A549 (cell line): ENCODE data around the gene CDC20.

Experiments used
- CHD2 ChIP-seq: fragments of 150-350 bp; IDR thresholded peaks from 2 replicates; pipeline ENCODE4 v1.6.1; 2014; ENCODE audit warnings: low read length; ENCODE audit not compliant: partially characterized antibody
- HDAC2 ChIP-seq: fragments of 200-600 bp; sonication (generic); IDR thresholded peaks from 2 replicates; pipeline ENCODE4 v1.6.1; 2016
- HOXA7 ChIP-seq: fragments of 250-450 bp; sonication (Bioruptor Pico); IDR thresholded peaks from 2 replicates; pipeline ENCODE4 v1.5.0; 2020; ENCODE audit warnings: mild to moderate bottlenecking, moderate library complexity
- JUNB ChIP-seq: fragments of >200 bp; sonication (Bioruptor Twin); formaldehyde crosslinking; IDR thresholded peaks from 2 replicates; pipeline ENCODE4 v1.6.1; 2016
- KDM5A ChIP-seq: fragments of 200-600 bp; sonication (generic); IDR thresholded peaks from 2 replicates; pipeline ENCODE4 v1.6.1; 2016; ENCODE audit warnings: antibody characterized with exemption, mild to moderate bottlenecking
- POLR2A ChIP-seq: IDR thresholded peaks from 2 replicates; pipeline ENCODE4 v1.6.1; 2012; ENCODE audit warnings: mild to moderate bottlenecking, low read length
- RCOR1 ChIP-seq: fragments of 150-350 bp; IDR thresholded peaks from 2 replicates; pipeline ENCODE4 v1.6.1; 2014; ENCODE audit warnings: antibody characterized with exemption, low read length, low read depth
- REST ChIP-seq: fragments of 200-600 bp; sonication (generic); IDR thresholded peaks from 2 replicates; pipeline ENCODE4 v1.6.1; 2016; ENCODE audit warnings: antibody characterized with exemption, mild to moderate bottlenecking, moderate library complexity
- RFX5 ChIP-seq: fragments of 450-650 bp; IDR thresholded peaks from 2 replicates; pipeline ENCODE4 v1.7.1; 2014; ENCODE audit warnings: antibody characterized with exemption, mild to moderate bottlenecking, moderate library complexity
- ZFP36 ChIP-seq: fragments of 450-650 bp; IDR thresholded peaks from 2 replicates; pipeline ENCODE4 v1.6.1; 2014; ENCODE audit warnings: borderline replicate concordance; ENCODE audit not compliant: partially characterized antibody
- TF ChIP-seq, protein P1 (sequence below): fragments of >200 bp; sonication (Bioruptor Twin); formaldehyde crosslinking; IDR thresholded peaks from 3 replicates; pipeline ENCODE4 v1.5.1; 2016

DNA sequence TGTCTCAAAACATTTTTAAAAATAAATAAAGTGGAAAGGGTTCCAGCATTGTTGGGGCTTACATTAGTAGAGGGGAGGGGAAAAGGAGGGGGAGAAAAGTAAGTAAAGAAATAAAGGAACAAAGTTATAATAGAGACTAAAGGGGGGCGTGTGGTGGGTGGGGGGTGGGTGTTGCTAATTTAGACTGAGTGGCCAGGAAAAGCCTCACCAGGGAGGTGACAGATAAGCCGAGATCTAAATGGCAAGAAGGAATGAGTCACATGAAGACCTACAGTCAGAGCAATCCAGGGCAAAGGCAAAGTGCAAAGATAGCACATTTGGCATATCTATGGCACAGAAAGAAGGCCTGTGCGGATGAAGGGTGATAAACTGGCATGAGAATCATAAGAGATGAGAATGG lies 13.7 kb upstream of the CDC20 start:
- TF ChIP-seq ZFP36 (no peak), HOXA7 (CRISPR knock-in tag) (no peak), KDM5A (no peak), CHD2 (no peak), REST (no peak), RFX5 (no peak), RCOR1 (no peak), HDAC2 (no peak), POLR2A (no peak), JUNB (no peak)
- TF ChIP-seq, protein P1, sequence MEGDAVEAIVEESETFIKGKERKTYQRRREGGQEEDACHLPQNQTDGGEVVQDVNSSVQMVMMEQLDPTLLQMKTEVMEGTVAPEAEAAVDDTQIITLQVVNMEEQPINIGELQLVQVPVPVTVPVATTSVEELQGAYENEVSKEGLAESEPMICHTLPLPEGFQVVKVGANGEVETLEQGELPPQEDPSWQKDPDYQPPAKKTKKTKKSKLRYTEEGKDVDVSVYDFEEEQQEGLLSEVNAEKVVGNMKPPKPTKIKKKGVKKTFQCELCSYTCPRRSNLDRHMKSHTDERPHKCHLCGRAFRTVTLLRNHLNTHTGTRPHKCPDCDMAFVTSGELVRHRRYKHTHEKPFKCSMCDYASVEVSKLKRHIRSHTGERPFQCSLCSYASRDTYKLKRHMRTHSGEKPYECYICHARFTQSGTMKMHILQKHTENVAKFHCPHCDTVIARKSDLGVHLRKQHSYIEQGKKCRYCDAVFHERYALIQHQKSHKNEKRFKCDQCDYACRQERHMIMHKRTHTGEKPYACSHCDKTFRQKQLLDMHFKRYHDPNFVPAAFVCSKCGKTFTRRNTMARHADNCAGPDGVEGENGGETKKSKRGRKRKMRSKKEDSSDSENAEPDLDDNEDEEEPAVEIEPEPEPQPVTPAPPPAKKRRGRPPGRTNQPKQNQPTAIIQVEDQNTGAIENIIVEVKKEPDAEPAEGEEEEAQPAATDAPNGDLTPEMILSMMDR: no peak
